K562 (cell line): ENCODE measurements around the gene RAE1. TPM values are rescaled to one million over a fixed set of nuclear protein-coding genes. Genes with fewer than 3 reads are reported as not detected.
A peak's percentile ranks its signal among the peaks of the same experiment; 100 is the strongest.

Experiments used
- BCOR ChIP-seq: fragments of 450-650 bp; IDR thresholded peaks from 2 replicates; pipeline ENCODE4 v1.6.1; 2016
- BHLHE40 ChIP-seq: IDR thresholded peaks from 2 replicates; pipeline ENCODE4 v1.6.1; 2011; ENCODE audit warnings: low read length, improper control_type of control experiment
- E2F6 ChIP-seq, 2 experiments: IDR thresholded peaks; 2 replicates each; pipeline ENCODE4 v1.6.1; 2011; ENCODE audit warnings: borderline replicate concordance in 1 of 2, control low read depth in 1 of 2, low read depth in 1 of 2, low read length in 1 of 2, mild to moderate bottlenecking in 1 of 2, mixed read lengths in 1 of 2, moderate library complexity in 1 of 2; ENCODE audit not compliant: insufficient read depth in 1 of 2, insufficient read length in 1 of 2, poor library complexity in 1 of 2, severe bottlenecking in 1 of 2; ENCODE audit errors: extremely low read depth in 1 of 2
- FOXK2 ChIP-seq, 2 experiments: fragments of 450-650 bp; IDR thresholded peaks in 1 of 2; conservative IDR thresholded peaks in 1 of 2; 2 replicates each; pipeline ENCODE4 v1.6.1; 2016; ENCODE audit warnings: low read depth in 2 of 2, mild to moderate bottlenecking in 1 of 2
- HDAC2 ChIP-seq: fragments of 450-650 bp; IDR thresholded peaks from 2 replicates; pipeline ENCODE4 v1.6.1; 2016; ENCODE audit warnings: mild to moderate bottlenecking
- HLTF ChIP-seq: fragments of 450-650 bp; IDR thresholded peaks from 2 replicates; pipeline ENCODE4 v1.6.1; 2016
- HMGN3 ChIP-seq: IDR thresholded peaks from 2 replicates; pipeline ENCODE4 v1.6.1; 2011; ENCODE audit warnings: borderline replicate concordance, low read depth, mild to moderate bottlenecking, mixed read lengths, low read length; ENCODE audit not compliant: insufficient read length; ENCODE audit errors: extremely low read depth
- MYNN ChIP-seq, 2 experiments: sonication (generic); formaldehyde crosslinking in 1 of 2; IDR thresholded peaks; 2 replicates each; pipeline versions ENCODE4 v1.5.0 to v1.6.1; 2016 to 2020; ENCODE audit warnings: antibody characterized with exemption in 1 of 2, missing genetic modification reagents in 1 of 2
- RAD21 ChIP-seq, 2 experiments: fragments of 250-450 bp in 1 of 2; fragments of 450-650 bp in 1 of 2; sonication (Bioruptor Pico) in 1 of 2; formaldehyde crosslinking in 1 of 2; IDR thresholded peaks in 1 of 2; conservative IDR thresholded peaks in 1 of 2; 2 replicates each; pipeline versions ENCODE4 v1.4.0 to v1.8.0; 2020 to 2022; ENCODE audit warnings: mild to moderate bottlenecking in 2 of 2, moderate library complexity in 1 of 2
- RFX1 ChIP-seq: fragments of 450-650 bp; IDR thresholded peaks from 2 replicates; pipeline ENCODE4 v1.6.1; 2016; ENCODE audit warnings: mild to moderate bottlenecking, moderate library complexity
- TCF15 ChIP-seq: fragments of 250-450 bp; sonication (Bioruptor Pico); IDR thresholded peaks from 2 replicates; pipeline ENCODE4 v1.8.0; 2022; ENCODE audit warnings: moderate library complexity, mild to moderate bottlenecking, inconsistent platforms
- polyA plus RNA-seq, 8 experiments: library from polyadenylated mRNA; depleted of rRNA in 4 of 8; stranded (reverse) in 5 of 8; unstranded in 3 of 8; fragments of >200 nt; fragmentation: Nextera tagmentation in 2 of 8; fragmentation: Illumina TruSeq in 1 of 8; extraction: Ambion mirVana in 2 of 8; extraction: Trizol in 1 of 8; gene quantifications; 2 replicates each; pipeline versions ENCODE4 v1.2.1 to v1.2.3, GENCODE V29; 2011 to 2014; ENCODE audit warnings: inconsistent platforms in 1 of 8, missing spikeins in 1 of 8
- total RNA-seq, 7 experiments: library from RNA; depleted of rRNA in 6 of 7; stranded (reverse); fragments of >200 nt in 6 of 7; fragmentation: Illumina TruSeq in 2 of 7; extraction: Trizol in 2 of 7; gene quantifications; 2 replicates each; pipeline versions ENCODE4 v1.2.1 to v1.2.3, GENCODE V29; 2011 to 2021; ENCODE audit warnings: low replicate concordance in 1 of 7
- TF ChIP-seq, protein P1 (sequence below): fragments of 450-650 bp; formaldehyde crosslinking; IDR thresholded peaks from 2 replicates; pipeline ENCODE4 v1.4.0; 2020; ENCODE audit warnings: mild to moderate bottlenecking, moderate library complexity
- TF ChIP-seq, protein P2 (sequence below): fragments of 450-650 bp; IDR thresholded peaks from 2 replicates; pipeline ENCODE4 v1.6.1; 2016

The RAE1 gene
- total and polyA plus RNA-seq, 9 of the 15 experiments (the other 6 are each of a cell fraction or from before 2014, with no cell fraction given) = 33.7 to 248 (median 77.7) TPM

DNA sequence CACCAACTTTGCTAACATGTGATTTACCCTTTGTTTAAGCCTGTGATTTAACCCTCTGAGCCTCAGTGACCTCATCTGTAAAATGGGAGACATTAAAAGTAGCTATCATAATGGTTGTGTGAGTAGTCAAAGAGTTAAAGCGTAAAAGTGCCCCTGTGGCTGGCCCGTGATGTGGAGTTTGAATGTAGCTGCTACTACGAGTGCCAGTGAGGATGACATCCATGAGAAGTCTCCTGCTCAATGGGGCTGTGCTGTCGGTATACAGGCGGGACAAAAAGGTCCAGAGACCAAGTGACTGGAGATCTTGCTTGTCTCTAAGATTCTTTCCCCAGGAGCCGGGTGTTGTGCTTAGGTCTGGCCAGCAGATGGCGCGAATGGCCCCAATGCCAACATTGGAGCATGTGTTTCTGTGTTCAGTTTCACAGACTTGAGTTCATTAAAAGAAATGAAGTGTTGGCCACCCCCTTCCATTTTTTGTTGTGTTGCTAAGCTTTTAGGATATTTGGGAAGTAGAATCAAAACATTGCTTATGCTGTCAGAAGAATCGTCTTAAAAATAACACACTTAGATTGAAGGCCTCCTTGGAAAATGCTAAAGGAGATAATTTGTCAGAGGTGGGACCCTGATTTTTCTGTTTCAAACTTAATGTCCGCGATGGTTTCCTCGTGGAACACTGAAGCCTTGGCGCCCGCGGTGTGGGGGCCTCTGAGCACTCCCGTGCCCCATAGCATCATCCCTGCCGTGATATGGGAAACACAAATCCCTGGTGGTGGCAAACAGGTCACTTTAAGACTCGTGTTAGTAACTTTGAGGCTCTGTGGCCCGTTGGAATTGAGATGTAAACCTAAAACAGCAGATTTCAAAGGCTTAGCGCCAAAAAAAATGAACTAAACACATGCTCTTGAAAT lies 30.8 kb downstream of the RAE1 start (continued):
- TF ChIP-seq MYNN (IDR thresholded peaks at IDR 0.05) (0 out of 2 replicates have a peak, but pooled peaks have one; percentile 33), MYNN (CRISPR knock-in tag; IDR thresholded peaks at IDR 0.05) (no peak), HDAC2 (peak; percentile 55; the same call in 1 of the 2 replicates), HMGN3 (no peak), FOXK2 (conservative IDR thresholded peaks at IDR 0.05 in 1 of 2, IDR thresholded peaks at IDR 0.05 in 1 of 2; ENCODE audit: low read depth in 2 of 2) (peak; percentile 40 to 71; a peak in 3 of 4 replicates), HLTF (no peak), RFX1 (no peak), BHLHE40 (no peak), TCF15 (CRISPR knock-in tag) (no peak), E2F6 (IDR thresholded peaks at IDR 0.05; ENCODE audit: borderline replicate concordance in 1 of 2, extremely low read depth in 1 of 2, insufficient read depth in 1 of 2, insufficient read length in 1 of 2, low read depth in 1 of 2, low read length in 1 of 2, poor library complexity in 1 of 2, severe bottlenecking in 1 of 2) (peak in 1 of 2 experiments; percentile 48), BCOR (peak; percentile 88), RAD21 (CRISPR knock-in tag; conservative IDR thresholded peaks at IDR 0.05 in 1 of 2, IDR thresholded peaks at IDR 0.05 in 1 of 2) (peak; percentile 92 to 95)
- TF ChIP-seq, protein P1, sequence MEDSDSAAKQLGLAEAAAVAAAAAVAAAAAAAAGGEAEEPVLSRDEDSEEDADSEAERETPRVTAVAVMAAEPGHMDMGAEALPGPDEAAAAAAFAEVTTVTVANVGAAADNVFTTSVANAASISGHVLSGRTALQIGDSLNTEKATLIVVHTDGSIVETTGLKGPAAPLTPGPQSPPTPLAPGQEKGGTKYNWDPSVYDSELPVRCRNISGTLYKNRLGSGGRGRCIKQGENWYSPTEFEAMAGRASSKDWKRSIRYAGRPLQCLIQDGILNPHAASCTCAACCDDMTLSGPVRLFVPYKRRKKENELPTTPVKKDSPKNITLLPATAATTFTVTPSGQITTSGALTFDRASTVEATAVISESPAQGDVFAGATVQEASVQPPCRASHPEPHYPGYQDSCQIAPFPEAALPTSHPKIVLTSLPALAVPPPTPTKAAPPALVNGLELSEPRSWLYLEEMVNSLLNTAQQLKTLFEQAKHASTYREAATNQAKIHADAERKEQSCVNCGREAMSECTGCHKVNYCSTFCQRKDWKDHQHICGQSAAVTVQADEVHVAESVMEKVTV = peak; percentile 81
- TF ChIP-seq, protein P2, sequence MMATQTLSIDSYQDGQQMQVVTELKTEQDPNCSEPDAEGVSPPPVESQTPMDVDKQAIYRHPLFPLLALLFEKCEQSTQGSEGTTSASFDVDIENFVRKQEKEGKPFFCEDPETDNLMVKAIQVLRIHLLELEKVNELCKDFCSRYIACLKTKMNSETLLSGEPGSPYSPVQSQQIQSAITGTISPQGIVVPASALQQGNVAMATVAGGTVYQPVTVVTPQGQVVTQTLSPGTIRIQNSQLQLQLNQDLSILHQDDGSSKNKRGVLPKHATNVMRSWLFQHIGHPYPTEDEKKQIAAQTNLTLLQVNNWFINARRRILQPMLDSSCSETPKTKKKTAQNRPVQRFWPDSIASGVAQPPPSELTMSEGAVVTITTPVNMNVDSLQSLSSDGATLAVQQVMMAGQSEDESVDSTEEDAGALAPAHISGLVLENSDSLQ = peak; percentile 11; the same call in 1 of the 2 replicates
